Measurements from ENCODE around the gene YPEL1. TPM values are rescaled to one million over a fixed set of nuclear protein-coding genes. Genes with fewer than 3 reads are reported as not detected.

YPEL1 gene
- total and polyA plus RNA-seq, 2 of the 13 experiments (the other 11 are each of a cell fraction or from before 2014, with no cell fraction given) = 0.33 to 2.5 TPM

GRCh38 chr22:21652010-21652546 is 83.5 kb downstream of the YPEL1 start (continued):
- TF ChIP-seq RBM39 (IDR thresholded peaks at IDR 0.05; ENCODE audit: low read depth, low read length, poor library complexity, severe bottlenecking) (peak; percentile 36), CBFB (CRISPR knock-in tag; IDR thresholded peaks at IDR 0.05) (no peak), SMARCE1 (IDR thresholded peaks at IDR 0.05; ENCODE audit: borderline replicate concordance) (no peak), ZNF12 (CRISPR knock-in tag; IDR thresholded peaks at IDR 0.05) (no peak; the same call in 1 of the 2 replicates), SP1 (IDR thresholded peaks at IDR 0.05) (no peak), SP1 (CRISPR knock-in tag; IDR thresholded peaks at IDR 0.05) (no peak), ARNTL (CRISPR knock-in tag; IDR thresholded peaks at IDR 0.05) (no peak), ZNF138 (CRISPR knock-in tag; IDR thresholded peaks at IDR 0.05; ENCODE audit: low read depth) (no peak), ZFY (CRISPR knock-in tag; IDR thresholded peaks at IDR 0.05) (peak; percentile 58), ZNF780A (CRISPR knock-in tag; IDR thresholded peaks at IDR 0.05) (no peak), TRIM22 (IDR thresholded peaks at IDR 0.05) (no peak), ZGPAT (CRISPR knock-in tag; IDR thresholded peaks at IDR 0.05) (peak; percentile 55; the same call in 1 of the 2 replicates), ZNF577 (CRISPR knock-in tag; IDR thresholded peaks at IDR 0.05; ENCODE audit: borderline replicate concordance, low read depth) (no peak), ZNF749 (CRISPR knock-in tag; IDR thresholded peaks at IDR 0.05; ENCODE audit: borderline replicate concordance) (peak; percentile 80; the same call in 1 of the 2 replicates), NAIF1 (CRISPR knock-in tag; IDR thresholded peaks at IDR 0.05; ENCODE audit: borderline replicate concordance) (peak; percentile 47; the same call in 1 of the 2 replicates), ZNF136 (CRISPR knock-in tag; IDR thresholded peaks at IDR 0.05; ENCODE audit: low read depth) (no peak), SIN3B (IDR thresholded peaks at IDR 0.05; ENCODE audit: low read length) (no peak), SRSF1 (optimal IDR thresholded peaks at IDR 0.05; ENCODE audit: low read depth, low read length) (peak; percentile 13), ZNF724P (CRISPR knock-in tag; IDR thresholded peaks at IDR 0.05; ENCODE audit: borderline replicate concordance) (no peak), EHMT2 (IDR thresholded peaks at IDR 0.05; ENCODE audit: borderline replicate concordance, low read depth, low read length) (no peak), ISX (CRISPR knock-in tag; conservative IDR thresholded peaks at IDR 0.05) (no peak), SMYD3 (CRISPR knock-in tag; IDR thresholded peaks at IDR 0.05) (0 out of 2 replicates have a peak, but pooled peaks have one; percentile 47), ZNF547 (CRISPR knock-in tag; IDR thresholded peaks at IDR 0.05) (peak; percentile 38; the same call in 1 of the 2 replicates), MAZ (IDR thresholded peaks at IDR 0.05; ENCODE audit: borderline replicate concordance, low read depth, low read length) (peak; percentile 58; the same call in 1 of the 2 replicates), MAZ (CRISPR knock-in tag; IDR thresholded peaks at IDR 0.05; ENCODE audit: low read depth) (no peak; the same call in 1 of the 2 replicates)
- TF ChIP-seq, protein P1, sequence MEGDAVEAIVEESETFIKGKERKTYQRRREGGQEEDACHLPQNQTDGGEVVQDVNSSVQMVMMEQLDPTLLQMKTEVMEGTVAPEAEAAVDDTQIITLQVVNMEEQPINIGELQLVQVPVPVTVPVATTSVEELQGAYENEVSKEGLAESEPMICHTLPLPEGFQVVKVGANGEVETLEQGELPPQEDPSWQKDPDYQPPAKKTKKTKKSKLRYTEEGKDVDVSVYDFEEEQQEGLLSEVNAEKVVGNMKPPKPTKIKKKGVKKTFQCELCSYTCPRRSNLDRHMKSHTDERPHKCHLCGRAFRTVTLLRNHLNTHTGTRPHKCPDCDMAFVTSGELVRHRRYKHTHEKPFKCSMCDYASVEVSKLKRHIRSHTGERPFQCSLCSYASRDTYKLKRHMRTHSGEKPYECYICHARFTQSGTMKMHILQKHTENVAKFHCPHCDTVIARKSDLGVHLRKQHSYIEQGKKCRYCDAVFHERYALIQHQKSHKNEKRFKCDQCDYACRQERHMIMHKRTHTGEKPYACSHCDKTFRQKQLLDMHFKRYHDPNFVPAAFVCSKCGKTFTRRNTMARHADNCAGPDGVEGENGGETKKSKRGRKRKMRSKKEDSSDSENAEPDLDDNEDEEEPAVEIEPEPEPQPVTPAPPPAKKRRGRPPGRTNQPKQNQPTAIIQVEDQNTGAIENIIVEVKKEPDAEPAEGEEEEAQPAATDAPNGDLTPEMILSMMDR (CRISPR knock-in tag; IDR thresholded peaks at IDR 0.05) = no peak

Measured in HepG2 (cell line).